Right lung (tissue), 5 donors: ENCODE data around the gene VILL. TPM values are rescaled to one million over a fixed set of nuclear protein-coding genes. Genes with fewer than 3 reads are reported as not detected.

Experiments used
- polyA plus RNA-seq, 5 donors: library from polyadenylated mRNA; unstranded; fragments of 120-200 nt; gene quantifications; one replicate each; pipeline versions ENCODE4 v1.2.1 to v1.2.3, GENCODE V29; 2013; ENCODE audit warnings: inconsistent platforms in 1 of 5, low replicate concordance in 1 of 5; ENCODE audit not compliant: insufficient read length in 5 of 5, insufficient read depth in 1 of 5

The VILL gene
- polyA plus RNA-seq, 5 donors: 16.3 to 29.7 (median 25.3) TPM

Other genes starting within 250 kb of the VILL start
- 100 to 1,000 TPM; 103 to 131 (median 107) TPM for gene CTDSPL, start 128.9 kb upstream of the VILL start, polyA plus RNA-seq
- 10 to 100 TPM; 37.6 to 47.2 (median 44.0) TPM for gene PLCD1, start 38.9 kb downstream of the VILL start, polyA plus RNA-seq
- gene DLEC1, start 48.4 kb downstream of the VILL start, polyA plus RNA-seq: 10 to 100 TPM in 1 of 5 donors, 1 to 10 TPM in 4; 2.3 to 10.4 (median 7.8) TPM
- 10 to 100 TPM; 53.7 to 70.1 (median 61.8) TPM for gene ACAA1, start 146.3 kb downstream of the VILL start, polyA plus RNA-seq
- gene MYD88, start 147.9 kb downstream of the VILL start, polyA plus RNA-seq: 10 to 100 TPM; 38.4 to 43.9 (median 41.6) TPM
- 10 to 100 TPM; 35.9 to 56.0 (median 44.9) TPM for gene OXSR1, start 174.8 kb downstream of the VILL start, polyA plus RNA-seq